ENCODE data around the gene TGOLN2.
"Not testable (repeated sequence)": the region's sequence is repeated elsewhere in the genome, so short reads cannot be mapped to it uniquely, and the experiment has no call there.

TGOLN2 gene

GRCh38 chr2:85340034-85340892 is 12.5 kb upstream of the TGOLN2 start:
- DNase-seq: no peak

DNA sequence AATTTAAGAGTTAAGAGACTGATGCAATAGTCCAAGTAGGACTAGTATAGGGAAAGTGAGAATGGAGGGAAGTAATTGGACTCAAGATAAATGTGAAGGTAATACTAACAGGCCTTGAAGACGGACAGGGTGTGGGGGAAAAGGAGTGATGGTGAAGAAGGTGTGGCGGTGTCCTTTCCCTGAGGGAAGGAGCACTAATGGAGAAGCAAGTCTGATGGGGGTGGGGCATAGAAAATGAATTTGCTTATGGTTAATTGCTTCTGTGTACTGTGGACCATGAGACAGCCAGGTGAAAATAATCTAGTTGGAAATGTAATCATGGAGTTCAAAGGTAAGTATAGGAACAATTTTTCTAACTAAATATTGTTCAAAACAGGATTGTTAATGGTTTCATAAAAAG is 7.1 kb upstream of the TGOLN2 start:
- DNase-seq: no peak

DNA sequence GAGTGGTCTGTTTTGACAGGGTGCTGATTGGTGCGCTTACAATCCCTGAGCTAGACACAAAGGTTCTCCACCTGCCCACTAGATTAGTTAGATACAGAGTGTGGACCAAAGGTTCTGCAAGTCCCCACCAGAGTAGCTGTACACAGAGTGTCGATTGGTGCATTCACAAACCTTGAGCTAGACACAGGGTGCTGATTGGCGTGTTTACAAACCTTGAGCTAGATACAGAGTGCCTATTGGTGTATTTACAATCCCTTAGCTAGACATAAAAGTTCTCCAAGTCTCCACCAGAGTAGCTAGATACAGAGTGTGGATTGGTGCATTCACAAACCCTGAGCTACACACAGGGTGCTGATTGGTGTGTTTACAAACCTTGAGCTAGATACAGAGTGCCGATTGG is 6.1 kb upstream of the TGOLN2 start:
- not testable (repeated sequence) for DNase-seq

- no peak for DNase-seq
These were observed 3.2 kb upstream of the TGOLN2 start for GRCh38 chr2:85330839-85331636.

GRCh38 chr2:85329701-85330100 is 1.9 kb upstream of the TGOLN2 start:
- DNase-seq: not testable (repeated sequence)

GRCh38 chr2:85329181-85329651 is 1.4 kb upstream of the TGOLN2 start:
- DNase-seq: no peak

GRCh38 chr2:85327160-85327821 is 498 bp downstream of the TGOLN2 start:
- DNase-seq: no peak

DNA sequence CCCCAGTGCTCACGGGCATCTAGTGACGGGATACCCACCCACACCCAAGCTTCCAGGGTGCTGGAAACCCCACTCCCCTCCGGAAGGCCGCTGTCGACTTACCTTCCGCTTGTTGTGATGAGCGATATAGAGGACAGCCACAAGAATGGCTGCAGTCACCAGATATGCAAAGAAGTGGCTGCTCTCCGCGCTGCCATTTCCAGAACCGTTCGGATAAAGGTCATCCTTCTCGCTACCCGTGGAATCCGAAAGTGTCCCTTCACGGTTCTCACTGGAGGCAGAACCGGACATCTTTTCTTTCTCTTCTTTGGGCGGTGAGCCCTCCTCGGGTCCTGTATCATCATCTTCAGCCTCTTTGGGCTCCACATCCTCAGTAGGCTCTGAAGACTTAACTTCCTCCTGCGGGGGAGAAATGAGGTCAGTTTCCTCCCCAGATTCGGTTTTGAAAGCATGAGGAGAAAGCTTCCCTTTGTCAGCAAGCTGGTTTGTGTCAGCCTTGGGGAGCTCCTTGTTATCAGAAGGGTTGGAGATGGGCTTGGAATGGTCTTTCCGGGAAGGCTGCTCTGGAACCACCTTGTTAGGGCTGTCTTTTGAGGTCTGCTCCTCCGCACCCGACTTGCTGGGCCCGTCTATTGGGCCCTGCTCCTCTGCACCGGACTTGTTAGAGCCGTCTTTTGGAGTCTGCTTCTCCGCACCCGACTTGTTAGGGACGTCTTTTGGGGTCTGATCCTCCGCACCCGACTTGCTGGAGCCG is 1.2 kb downstream of the TGOLN2 start:
- DNase-seq: no peak

DNA sequence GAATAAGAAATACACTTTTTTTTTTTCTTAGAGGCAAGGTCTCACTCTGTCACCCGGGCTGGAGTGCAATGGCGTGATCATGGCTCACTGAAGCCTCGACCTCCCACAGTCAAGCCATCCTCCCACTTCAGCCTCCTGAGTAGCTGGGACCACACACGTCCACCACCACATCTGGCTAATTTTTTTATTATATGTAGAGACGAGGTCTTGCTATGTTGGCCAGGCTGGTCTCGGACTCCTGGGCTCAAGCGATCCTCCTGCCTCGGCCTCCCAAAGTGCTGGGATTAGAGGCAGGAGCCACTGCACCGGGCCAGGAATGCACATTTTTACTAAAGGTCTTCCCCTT is 2.4 kb downstream of the TGOLN2 start:
- DNase-seq: no peak

GRCh38 chr2:85324639-85325465 is 2.9 kb downstream of the TGOLN2 start:
- no peak for DNase-seq

DNA sequence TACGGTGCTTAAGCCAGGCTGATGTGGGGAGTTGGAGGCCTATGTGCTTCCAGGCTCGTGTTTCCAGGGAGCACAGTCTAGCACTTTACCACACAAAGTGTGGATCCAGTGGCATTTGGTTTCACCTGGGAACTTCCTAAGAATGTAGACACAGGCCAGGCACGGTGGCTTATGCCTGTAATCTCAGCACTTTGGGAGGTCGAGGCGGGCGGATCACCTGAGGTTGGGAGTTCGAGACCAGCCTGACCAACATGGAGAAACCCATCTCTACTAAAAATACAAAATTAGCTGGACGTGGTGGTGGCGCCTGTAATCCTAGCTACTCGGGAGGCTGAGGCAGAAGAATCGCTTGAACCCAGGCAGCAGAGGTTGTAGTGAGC is 3.8 kb downstream of the TGOLN2 start:
- not testable (repeated sequence) for DNase-seq

GRCh38 chr2:85323351-85323987 is 4.3 kb downstream of the TGOLN2 start:
- DNase-seq: no peak

GRCh38 chr2:85319796-85320195 is 8.0 kb downstream of the TGOLN2 start:
- no peak for DNase-seq

DNA sequence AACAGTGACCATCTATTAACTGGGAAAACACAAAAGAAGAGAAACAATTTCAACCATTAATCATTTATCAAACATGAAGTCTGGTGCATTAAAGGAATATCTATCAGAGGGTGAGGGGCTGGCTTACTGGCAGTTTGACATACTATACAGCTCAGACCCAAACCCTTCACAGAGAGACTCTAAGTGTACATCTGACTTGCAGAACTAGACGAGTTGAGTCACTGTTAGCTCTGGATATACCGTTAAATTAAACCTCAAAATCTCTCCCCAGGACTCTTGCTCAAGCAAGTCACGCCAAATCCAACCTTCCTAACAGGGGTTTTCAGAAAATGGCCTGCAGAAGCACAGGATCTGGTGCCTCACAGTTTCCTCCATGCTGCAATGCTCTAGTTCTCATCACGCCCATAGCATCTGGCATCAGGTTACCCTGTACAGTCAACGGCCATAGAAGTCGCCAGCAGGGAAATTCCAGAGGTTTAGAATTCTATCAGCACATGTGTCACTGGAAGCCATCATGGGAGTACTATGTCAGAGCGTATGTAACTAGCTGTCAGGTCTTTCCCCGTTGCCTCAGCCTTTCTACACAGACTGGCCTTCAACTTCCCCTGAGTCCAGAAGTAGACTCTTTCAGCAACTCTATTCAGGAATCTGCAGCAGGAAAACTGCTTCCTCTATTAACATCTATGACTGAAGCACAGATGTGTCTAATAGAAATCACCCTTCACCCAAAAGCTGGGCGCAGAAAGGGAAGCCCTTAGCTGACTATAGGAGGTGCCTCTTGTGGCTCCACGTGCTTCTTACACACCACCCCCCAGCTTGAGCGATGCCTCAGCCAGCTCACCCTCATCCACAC is 9.3 kb downstream of the TGOLN2 start:
- no peak for DNase-seq

GRCh38 chr2:85315921-85316320 is 11.9 kb downstream of the TGOLN2 start:
- DNase-seq: not testable (repeated sequence)

DNA sequence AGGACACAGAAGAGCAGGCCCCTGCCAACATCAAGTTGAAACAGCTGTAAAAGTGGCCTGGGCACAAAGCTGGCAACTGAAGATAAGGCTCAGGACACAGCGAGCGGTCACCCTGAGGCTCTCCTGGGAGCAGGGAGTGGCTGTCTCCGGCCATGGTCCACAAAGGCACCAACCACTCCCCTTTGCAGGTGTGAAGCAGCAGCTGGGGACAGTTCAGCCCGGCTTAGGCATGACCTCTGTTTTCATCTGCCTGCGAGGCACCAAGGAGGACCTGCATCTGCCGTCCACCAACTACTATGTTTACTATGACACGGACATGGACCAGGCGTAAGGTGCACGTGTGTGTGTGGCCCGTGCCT is 12.9 kb downstream of the TGOLN2 start:
- no peak for DNase-seq

DNA sequence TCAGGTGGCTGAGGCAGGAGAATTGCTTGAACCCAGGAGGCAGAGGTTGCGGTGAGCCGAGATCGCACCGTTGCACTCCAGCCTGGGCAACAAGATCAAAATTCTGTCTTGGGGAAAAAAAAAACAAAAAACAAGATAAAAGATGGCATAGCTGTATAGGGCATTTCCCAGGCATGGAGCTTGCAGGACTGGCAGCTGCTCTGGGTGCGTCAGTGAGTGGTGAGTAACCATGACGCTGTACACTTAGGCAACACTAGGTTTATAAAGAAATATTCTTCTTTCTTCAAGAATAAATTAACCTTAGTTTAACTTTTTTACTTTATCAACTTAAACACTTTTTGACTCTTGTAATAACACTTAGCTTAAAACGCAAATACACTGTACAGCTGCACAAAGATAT is 15.4 kb downstream of the TGOLN2 start:
- no peak for DNase-seq

- no peak for DNase-seq
These were observed 17.5 kb downstream of the TGOLN2 start for GRCh38 chr2:85310330-85310729.

DNA sequence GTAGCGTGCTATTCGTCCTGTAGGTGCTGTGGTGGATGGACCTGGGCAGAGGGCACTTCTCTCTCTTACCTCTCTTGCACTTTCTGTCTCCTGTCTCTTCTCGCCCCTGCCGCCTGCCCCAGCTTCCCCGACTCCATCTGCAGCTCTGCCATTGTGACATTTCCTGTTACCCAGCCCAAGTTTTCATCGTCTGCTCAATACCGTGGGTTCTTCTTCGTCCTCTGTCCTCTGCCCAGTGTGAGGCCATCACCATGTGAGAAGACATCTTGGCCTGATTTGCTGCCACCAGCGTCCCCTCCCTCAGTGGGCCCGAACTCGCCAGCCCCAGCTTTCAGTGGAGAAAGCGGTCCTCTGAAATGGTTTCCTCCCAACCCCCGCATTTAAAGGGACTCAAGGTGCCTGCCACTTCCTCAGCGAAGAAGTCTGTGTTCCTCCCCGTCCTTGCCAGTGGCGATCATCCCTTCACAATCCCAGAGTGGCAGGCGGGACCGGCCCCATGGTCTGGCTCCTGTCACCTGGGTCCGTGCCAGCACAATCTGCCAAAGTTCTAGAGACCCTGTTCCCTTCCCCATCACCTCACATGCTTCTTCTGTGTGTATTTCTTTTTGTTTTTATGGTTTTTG is 18.0 kb downstream of the TGOLN2 start:
- DNase-seq: peak in 1 of 2 experiments; percentile 73

Measured in NCI-H446 (cell line).